GM12878 (cell line): ENCODE results near the gene KHDRBS1. TPM values are rescaled to one million over a fixed set of nuclear protein-coding genes. Genes with fewer than 3 reads are reported as not detected.

Experiments
- ATAC-seq: fragments of 200-7000 bp; cut with Tn5 transposase; 3 replicates; pipeline ENCODE4 v1.9.1; 2020; ENCODE audit warnings: mild to moderate bottlenecking, moderate library complexity
- BruUV-seq: library from RNA; stranded (reverse); fragments of 400-500 nt; replicated peaks from 2 replicates; lab custom pipeline; 2021; lab: Mats Ljungman, UMichigan
- CTCF ChIA-PET: fragments of 300-600 bp; sonication (Branson Sonifier 250); formaldehyde crosslinking; extraction: SDS; loops from one replicate; lab custom pipeline; 2021; ENCODE audit warnings: inconsistent platforms; lab: Yijun Ruan, JAX
- POLR2A ChIA-PET: fragments of 350-600 bp; formaldehyde crosslinking; extraction: SDS; loops from one replicate; lab custom pipeline; 2021; ENCODE audit warnings: inconsistent platforms; lab: Charles Lee
- RAD21 ChIA-PET: fragments of 300-600 bp; sonication (Branson Sonifier 250); formaldehyde crosslinking; loops from one replicate; lab custom pipeline; 2023; ENCODE audit warnings: antibody characterized with exemption; ENCODE audit not compliant: unreplicated experiment; lab: Charles Lee
- SMC1A ChIA-PET: fragments of 300-600 bp; sonication (Branson Sonifier 250); formaldehyde crosslinking; loops from one replicate; lab custom pipeline; 2023; ENCODE audit not compliant: unreplicated experiment, uncharacterized antibody; lab: Charles Lee
- DNase-seq: peaks from one replicate; pipeline ENCODE4 v3.0.0-alpha.2; 2011; ENCODE audit warnings: low read depth, low spot score
- FAIRE-seq: peaks from 3 replicates; lab custom pipeline; 2011; peaks lifted over from hg19 to GRCh38; lab: Jason Lieb, UNC
- H2AFZ ChIP-seq: 2 replicates; pipeline ENCODE4 v1.6.0; 2011; ENCODE audit warnings: low read depth, low read length, control low read depth; ENCODE audit not compliant: control insufficient read depth
- H3K27ac ChIP-seq: 2 replicates; pipeline ENCODE4 v1.5.1; 2011; ENCODE audit warnings: control low read depth; ENCODE audit not compliant: control insufficient read depth, insufficient read depth
- H3K27me3 ChIP-seq, 2 experiments: replicated peaks in 1 of 2; 2 replicates each; pipeline versions ENCODE4 v1.6.0 to v1.6.1; 2011; ENCODE audit warnings: low read length in 1 of 2; ENCODE audit not compliant: control insufficient read depth in 2 of 2, insufficient read depth in 2 of 2
- H3K36me3 ChIP-seq, 2 experiments: 2 replicates each; pipeline ENCODE4 v1.5.1; 2011; ENCODE audit warnings: low read length in 1 of 2; ENCODE audit not compliant: control insufficient read depth in 2 of 2, insufficient read depth in 2 of 2
- H3K4me1 ChIP-seq: 2 replicates; pipeline ENCODE4 v1.6.1; 2011; ENCODE audit warnings: mild to moderate bottlenecking, low read length, moderate library complexity, mixed read lengths; ENCODE audit not compliant: control insufficient read depth, insufficient read depth
- H3K4me2 ChIP-seq: 2 replicates; pipeline ENCODE4 v1.6.0; 2011; ENCODE audit warnings: control low read depth; ENCODE audit not compliant: control insufficient read depth, insufficient read depth
- H3K4me3 ChIP-seq: fragments of 200-600 bp; sonication (generic); 2 replicates; pipeline ENCODE4 v1.5.1; 2016
- H3K79me2 ChIP-seq: 2 replicates; pipeline ENCODE4 v1.6.0; 2011; ENCODE audit warnings: low read length; ENCODE audit not compliant: control insufficient read depth, insufficient read depth
- H3K9ac ChIP-seq: 2 replicates; pipeline ENCODE4 v1.8.0; 2011; ENCODE audit warnings: low read length, control low read depth, mixed read lengths; ENCODE audit not compliant: control insufficient read depth, insufficient read depth
- H3K9me3 ChIP-seq: replicated peaks from 3 replicates; pipeline ENCODE4 v1.5.1; 2011; ENCODE audit warnings: mild to moderate bottlenecking, low read length; ENCODE audit not compliant: control insufficient read depth, insufficient read depth
- H4K20me1 ChIP-seq: 2 replicates; pipeline ENCODE4 v1.6.0; 2011; ENCODE audit not compliant: control insufficient read depth, insufficient read depth
- E4F1 ChIP-seq: fragments of 450-650 bp; IDR thresholded peaks from 2 replicates; pipeline ENCODE4 v1.6.1; 2018; ENCODE audit warnings: borderline replicate concordance, mild to moderate bottlenecking; ENCODE audit not compliant: partially characterized antibody
- FOS ChIP-seq: IDR thresholded peaks from 3 replicates; pipeline ENCODE4 v1.6.1; 2011; ENCODE audit warnings: borderline replicate concordance; ENCODE audit not compliant: insufficient read length; ENCODE audit errors: extremely low read depth
- KAT2A ChIP-seq: conservative IDR thresholded peaks from 2 replicates; pipeline ENCODE4 v1.6.1; 2011; ENCODE audit warnings: low read depth, low read length; ENCODE audit not compliant: control insufficient read depth
- MAX ChIP-seq: IDR thresholded peaks from 2 replicates; pipeline ENCODE4 v1.6.1; 2012; ENCODE audit warnings: low read depth, low read length, improper control_type of control experiment
- MTA3 ChIP-seq: IDR thresholded peaks from 2 replicates; pipeline ENCODE4 v1.6.1; 2012; ENCODE audit warnings: low read length, inconsistent platforms, borderline replicate concordance
- MYC ChIP-seq: IDR thresholded peaks from 2 replicates; pipeline ENCODE4 v1.6.1; 2011; ENCODE audit warnings: mild to moderate bottlenecking, low read length, moderate library complexity, inconsistent platforms; ENCODE audit not compliant: insufficient read depth, insufficient replicate concordance, insufficient read length, severe bottlenecking
- PAX5 ChIP-seq: IDR thresholded peaks from 2 replicates; pipeline ENCODE4 v1.6.1; 2011; ENCODE audit warnings: low read depth, low read length, borderline replicate concordance
- SKIL ChIP-seq: fragments of 450-650 bp; IDR thresholded peaks from 2 replicates; pipeline ENCODE4 v1.6.1; 2017; ENCODE audit warnings: mild to moderate bottlenecking, low read depth, inconsistent platforms; ENCODE audit not compliant: poor library complexity, severe bottlenecking
- SMARCA5 ChIP-seq: fragments of 450-650 bp; IDR thresholded peaks from 2 replicates; pipeline ENCODE4 v1.6.1; 2017; ENCODE audit warnings: mild to moderate bottlenecking
- SP1 ChIP-seq: IDR thresholded peaks from one replicate; pipeline ENCODE4 v1.6.1; 2011; ENCODE audit warnings: low read depth, low read length
- TBL1XR1 ChIP-seq: IDR thresholded peaks from 2 replicates; pipeline ENCODE4 v1.6.1; 2012; ENCODE audit warnings: low read depth, low read length, improper control_type of control experiment
- TCF3 ChIP-seq: IDR thresholded peaks from 2 replicates; pipeline ENCODE4 v1.6.1; 2012; ENCODE audit warnings: low read depth, mild to moderate bottlenecking, low read length, borderline replicate concordance; ENCODE audit not compliant: insufficient read depth
- TCF7 ChIP-seq: IDR thresholded peaks from 2 replicates; pipeline ENCODE4 v1.6.1; 2014; ENCODE audit warnings: antibody characterized with exemption, borderline replicate concordance
- ZNF384 ChIP-seq: IDR thresholded peaks from 2 replicates; pipeline ENCODE4 v1.6.1; 2012; ENCODE audit warnings: low read depth, mild to moderate bottlenecking, low read length, improper control_type of control experiment, borderline replicate concordance
- WGBS: methylation state at CpG from one replicate; pipeline ENCODE4 v1.1.6; 2016; ENCODE audit warnings: low lambda C conversion rate; ENCODE audit not compliant: insufficient replicate concordance, insufficient coverage; ENCODE audit errors: missing lambda C conversion rate; 5-methylcytosine and 5-hydroxymethylcytosine counted together
- in situ Hi-C: fragments of 300-500 bp; cut with MboI; formaldehyde crosslinking; loops from 9 replicates; pipeline ENCODE4 v1.14.3; 2018; ENCODE audit warnings: mixed read lengths
- intact Hi-C: fragments of 100-400 bp; cut with micrococcal nuclease; formaldehyde crosslinking; loops from one replicate; pipeline ENCODE4 v1.14.2; 2022; ENCODE audit not compliant: unreplicated experiment
- polyA plus RNA-seq, 11 experiments: library from polyadenylated mRNA; depleted of rRNA in 4 of 11; unstranded in 6 of 11; stranded (reverse) in 5 of 11; fragments of >200 nt; fragmentation: Nextera tagmentation in 4 of 11; fragmentation: Illumina TruSeq in 1 of 11; extraction: Ambion mirVana in 4 of 11; extraction: Trizol in 1 of 11; gene quantifications; 1 replicate in 1 of 11; 2 replicates in 10 of 11; pipeline versions ENCODE4 v1.2.1 to v1.2.3, GENCODE V29; 2011 to 2016; ENCODE audit warnings: inconsistent platforms in 2 of 11, missing spikeins in 2 of 11, low read depth in 1 of 11
- total RNA-seq, 4 experiments: library from RNA; depleted of rRNA in 3 of 4; stranded (reverse); fragments of >200 nt in 3 of 4; fragmentation: Illumina TruSeq in 1 of 4; extraction: Trizol in 1 of 4; gene quantifications; 2 replicates each; pipeline versions ENCODE4 v1.2.1 to v1.2.3, GENCODE V29; 2013 to 2021

KHDRBS1 gene
- total and polyA plus RNA-seq, 10 of the 15 experiments (the other 5 are each of a cell fraction or from before 2014, with no cell fraction given): 42.5 to 204 (median 96.0) TPM

- H3K4me1 ChIP-seq: no peaks in the 10 kb centered on the region
- no peak for ATAC-seq
- CTCF ChIA-PET: interaction anchor here (0.6 to 3.0 kb wide), 5 partner anchors 9 to 89 kb away, joined by 3 to 18 read pairs (median 6); partner anchors contain the start of gene TMEM39B
- 98% methylated on average over 4 of the region's 4 CpGs for whole genome bisulfite sequencing
- no peak overlapping the region for H3K27ac ChIP-seq
- TF ChIP-seq SKIL (no peak), MYC (no peak), ZNF384 (no peak), MTA3 (no peak), MAX (no peak), TBL1XR1 (no peak), TCF7 (no peak), SMARCA5 (no peak), E4F1 (no peak), KAT2A (no peak), FOS (no peak), PAX5 (no peak), TCF3 (no peak), SP1 (no peak)
- no peaks in the 10 kb centered on the region for H3K9me3 ChIP-seq
- SMC1A ChIA-PET: interaction anchor here (0.6 to 2.9 kb wide), 6 partner anchors 10 to 101 kb away, joined by 3 to 12 read pairs (median 4); partner anchors contain the start of gene KPNA6
- H3K4me2 ChIP-seq: no peak overlapping the region
- intact Hi-C loops (no loop called here), in situ Hi-C loops (no loop called here)
- POLR2A ChIA-PET: interaction anchor here (0.7 to 1.8 kb wide), 4 partner anchors 8 to 30 kb away, joined by 3 to 5 read pairs (median 5); no protein-coding TSS in a partner anchor
- no TSS peak for BruUV-seq
- H3K4me3 ChIP-seq: no peak overlapping the region
- no peak overlapping the region for H2AFZ ChIP-seq
- no peaks in the 10 kb centered on the region for H3K27me3 ChIP-seq
- H4K20me1 ChIP-seq: no peaks in the 10 kb centered on the region
- H3K79me2 ChIP-seq: no peaks in the 10 kb centered on the region; the same call in 1 of the 2 replicates
- no peak for DNase-seq
- FAIRE-seq: no peak
- H3K9ac ChIP-seq: no peak overlapping the region
- RAD21 ChIA-PET: interaction anchor here (2.2 kb wide), 1 partner anchor 10 kb away, joined by 6 read pairs; no protein-coding TSS in a partner anchor
- peaks cover 19 to 34% of the 10 kb centered on the region in 2 experiments for H3K36me3 ChIP-seq
Measured at GRCh38 chr1:32052887-32053286, 39.2 kb downstream of the KHDRBS1 start.
